Ammon's horn (tissue), 1 donor: ENCODE measurements around the gene CENPE.
A peak's percentile ranks its signal among the peaks of the same experiment; 100 is the strongest.

ENCODE experiments used
- DNase-seq: peaks from one replicate; pipeline ENCODE4 v3.0.0-alpha.2; 2016; ENCODE audit warnings: low spot score

CENPE gene

GRCh38 chr4:103123114-103123513 is 75.0 kb downstream of the CENPE start:
- no peak for DNase-seq

GRCh38 chr4:103118166-103118565 is 80.0 kb downstream of the CENPE start:
- DNase-seq: no peak

- no peak for DNase-seq
Observed at GRCh38 chr4:103111598-103111997, 86.5 kb downstream of the CENPE start.

GRCh38 chr4:103108542-103108941 is 89.6 kb downstream of the CENPE start:
- no peak for DNase-seq

GRCh38 chr4:103105558-103106356 is 92.4 kb downstream of the CENPE start:
- no peak for DNase-seq

- no peak for DNase-seq
Observed at GRCh38 chr4:103104886-103105285, 93.3 kb downstream of the CENPE start.

- no peak for DNase-seq
Observed at GRCh38 chr4:103100691-103101090, 97.5 kb downstream of the CENPE start.

GRCh38 chr4:103099691-103100392 is 98.3 kb downstream of the CENPE start, which contains the start of gene BDH2:
Gene BDH2 (minus strand): TSS chr4:103099834. CDS start chr4:103096254, 3,580 bp downstream.
- DNase-seq: peak; percentile 90

GRCh38 chr4:103098756-103099440 is 99.2 kb downstream of the CENPE start:
- DNase-seq: no peak

GRCh38 chr4:103098341-103098740 is 99.8 kb downstream of the CENPE start:
- DNase-seq: no peak

- DNase-seq: no peak
Observed at GRCh38 chr4:103097112-103097511, 101.0 kb downstream of the CENPE start.

- peak; percentile 44 for DNase-seq
Observed at GRCh38 chr4:103095080-103095479, 103.1 kb downstream of the CENPE start.

- no peak for DNase-seq
Observed at GRCh38 chr4:103092245-103092644, 105.9 kb downstream of the CENPE start.

GRCh38 chr4:103091601-103092223 is 106.4 kb downstream of the CENPE start:
- peak; percentile 88 for DNase-seq

- no peak for DNase-seq
Observed at GRCh38 chr4:103089481-103089880, 108.7 kb downstream of the CENPE start.

GRCh38 chr4:103086551-103086950 is 111.6 kb downstream of the CENPE start:
- DNase-seq: no peak

GRCh38 chr4:103085555-103086196 is 112.5 kb downstream of the CENPE start:
- no peak for DNase-seq

GRCh38 chr4:103079621-103080020 is 118.5 kb downstream of the CENPE start:
- DNase-seq: no peak

GRCh38 chr4:103076747-103077347 is 121.3 kb downstream of the CENPE start, which contains the start of gene SLC9B2:
Gene SLC9B2 (minus strand): TSS chr4:103076761. CDS start chr4:103067550, 9,211 bp downstream.
- no peak for DNase-seq

- peak; percentile 57 for DNase-seq
Observed at GRCh38 chr4:103075894-103076746, 122.0 kb downstream of the CENPE start.
